Measurements from ENCODE around the gene FYCO1.

- TF ChIP-seq CREB1 (IDR thresholded peaks at IDR 0.05; ENCODE audit: low read depth) (no peak), EP300 (IDR thresholded peaks at IDR 0.05; ENCODE audit: borderline replicate concordance) (no peak), TAF1 (IDR thresholded peaks at IDR 0.05; ENCODE audit: low read depth) (no peak), RAD21 (IDR thresholded peaks at IDR 0.05; ENCODE audit: low read depth) (no peak), EGR1 (IDR thresholded peaks at IDR 0.05) (no peak), TEAD4 (IDR thresholded peaks at IDR 0.05) (no peak), ZBTB7A (IDR thresholded peaks at IDR 0.05; ENCODE audit: low read depth) (no peak), MAX (IDR thresholded peaks at IDR 0.05) (no peak), TCF12 (IDR thresholded peaks at IDR 0.05; ENCODE audit: low read depth) (no peak), YY1 (IDR thresholded peaks at IDR 0.05; ENCODE audit: low read depth) (no peak), FOXM1 (IDR thresholded peaks at IDR 0.05; ENCODE audit: borderline replicate concordance, low read depth) (no peak), CEBPB (IDR thresholded peaks at IDR 0.05) (no peak), NFIC (IDR thresholded peaks at IDR 0.05) (no peak)
- TF ChIP-seq, protein P1, sequence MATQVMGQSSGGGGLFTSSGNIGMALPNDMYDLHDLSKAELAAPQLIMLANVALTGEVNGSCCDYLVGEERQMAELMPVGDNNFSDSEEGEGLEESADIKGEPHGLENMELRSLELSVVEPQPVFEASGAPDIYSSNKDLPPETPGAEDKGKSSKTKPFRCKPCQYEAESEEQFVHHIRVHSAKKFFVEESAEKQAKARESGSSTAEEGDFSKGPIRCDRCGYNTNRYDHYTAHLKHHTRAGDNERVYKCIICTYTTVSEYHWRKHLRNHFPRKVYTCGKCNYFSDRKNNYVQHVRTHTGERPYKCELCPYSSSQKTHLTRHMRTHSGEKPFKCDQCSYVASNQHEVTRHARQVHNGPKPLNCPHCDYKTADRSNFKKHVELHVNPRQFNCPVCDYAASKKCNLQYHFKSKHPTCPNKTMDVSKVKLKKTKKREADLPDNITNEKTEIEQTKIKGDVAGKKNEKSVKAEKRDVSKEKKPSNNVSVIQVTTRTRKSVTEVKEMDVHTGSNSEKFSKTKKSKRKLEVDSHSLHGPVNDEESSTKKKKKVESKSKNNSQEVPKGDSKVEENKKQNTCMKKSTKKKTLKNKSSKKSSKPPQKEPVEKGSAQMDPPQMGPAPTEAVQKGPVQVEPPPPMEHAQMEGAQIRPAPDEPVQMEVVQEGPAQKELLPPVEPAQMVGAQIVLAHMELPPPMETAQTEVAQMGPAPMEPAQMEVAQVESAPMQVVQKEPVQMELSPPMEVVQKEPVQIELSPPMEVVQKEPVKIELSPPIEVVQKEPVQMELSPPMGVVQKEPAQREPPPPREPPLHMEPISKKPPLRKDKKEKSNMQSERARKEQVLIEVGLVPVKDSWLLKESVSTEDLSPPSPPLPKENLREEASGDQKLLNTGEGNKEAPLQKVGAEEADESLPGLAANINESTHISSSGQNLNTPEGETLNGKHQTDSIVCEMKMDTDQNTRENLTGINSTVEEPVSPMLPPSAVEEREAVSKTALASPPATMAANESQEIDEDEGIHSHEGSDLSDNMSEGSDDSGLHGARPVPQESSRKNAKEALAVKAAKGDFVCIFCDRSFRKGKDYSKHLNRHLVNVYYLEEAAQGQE (IDR thresholded peaks at IDR 0.05; ENCODE audit: low read depth), result no peak
Measured at GRCh38 chr3:45948311-45948781, 47.3 kb downstream of the FYCO1 start.
